GM12892 (cell line): ENCODE measurements around the gene SMIM1.

ENCODE experiments used
- DNase-seq: peaks from one replicate; pipeline ENCODE4 v3.0.0; 2011; ENCODE audit not compliant: insufficient read length
- FAIRE-seq: peaks from 2 replicates; lab custom pipeline; 2011; peaks lifted over from hg19 to GRCh38; lab: Jason Lieb, UNC
- POLR2A ChIP-seq: IDR thresholded peaks from 2 replicates; pipeline ENCODE4 v1.6.1; 2011; ENCODE audit warnings: low read depth, low read length, control low read depth
- POLR2AphosphoS5 ChIP-seq: IDR thresholded peaks from 2 replicates; pipeline ENCODE4 v1.6.1; 2011; ENCODE audit warnings: low read depth, low read length, control low read depth
- TAF1 ChIP-seq: IDR thresholded peaks from 2 replicates; pipeline ENCODE4 v1.6.1; 2011; ENCODE audit warnings: low read depth, mild to moderate bottlenecking, control low read depth, low read length, borderline replicate concordance

SMIM1 gene

GRCh38 chr1:3767328-3767925 lies 5.1 kb upstream of the SMIM1 start:
- TF ChIP-seq TAF1 (no peak), POLR2AphosphoS5 (no peak), POLR2A (no peak)
- DNase-seq (no peak), FAIRE-seq (no peak)

GRCh38 chr1:3768811-3769390 lies 3.6 kb upstream of the SMIM1 start:
- TF ChIP-seq TAF1: no peak
- FAIRE-seq: no peak
- DNase-seq: no peak

- no peak for FAIRE-seq
- TF ChIP-seq TAF1 (no peak), POLR2A (no peak), POLR2AphosphoS5 (no peak)
Measured at GRCh38 chr1:3770047-3770765, 2.3 kb upstream of the SMIM1 start.

GRCh38 chr1:3771108-3772026 lies 1.2 kb upstream of the SMIM1 start:
- FAIRE-seq (no peak), DNase-seq (no peak)
- TF ChIP-seq POLR2AphosphoS5: no peak
- TF ChIP-seq TAF1: no peak
- TF ChIP-seq POLR2A: no peak

More at GRCh38 chr1:3770047-3770765, 2.3 kb upstream of the SMIM1 start:
- no peak for DNase-seq

- TF ChIP-seq TAF1: no peak
- TF ChIP-seq POLR2AphosphoS5: no peak
- no peak for TF ChIP-seq POLR2A
- FAIRE-seq (peak; percentile 44), DNase-seq (peak; percentile 100)
Measured at GRCh38 chr1:3772027-3772714, 378 bp upstream of the SMIM1 start.

GRCh38 chr1:3773572-3774275 lies 1.2 kb downstream of the SMIM1 start:
- no peak for DNase-seq
- no peak for FAIRE-seq
- TF ChIP-seq POLR2A (no peak), POLR2AphosphoS5 (no peak), TAF1 (no peak)

- no peak for DNase-seq
- no peak for TF ChIP-seq TAF1
- no peak for TF ChIP-seq POLR2A
- TF ChIP-seq POLR2AphosphoS5: no peak
- FAIRE-seq: no peak
Measured at GRCh38 chr1:3774276-3774945, 1.9 kb downstream of the SMIM1 start.

GRCh38 chr1:3774946-3775489 lies 2.5 kb downstream of the SMIM1 start:
- TF ChIP-seq POLR2A (no peak), POLR2AphosphoS5 (no peak)
- FAIRE-seq (no peak), DNase-seq (no peak)

GRCh38 chr1:3775490-3776230 lies 3.1 kb downstream of the SMIM1 start:
- peak; percentile 85 for DNase-seq
- no peak for TF ChIP-seq TAF1
- no peak for TF ChIP-seq POLR2AphosphoS5
- TF ChIP-seq POLR2A: no peak
- FAIRE-seq: peak; percentile 21
